HG03442 (cell line): ENCODE data around the gene LRIG2.
"Not testable (repeated sequence)": the region's sequence is repeated elsewhere in the genome, so short reads cannot be mapped to it uniquely, and the experiment has no call there.

Source experiments
- ATAC-seq: cut with Tn5 transposase; IDR thresholded peaks from one replicate; pipeline ENCODE4 v1.9.1; 2021; ENCODE audit warnings: mild to moderate bottlenecking, moderate library complexity; ENCODE audit not compliant: unreplicated experiment

Gene LRIG2

GRCh38 chr1:113124366-113124765 is 51.4 kb downstream of the LRIG2 start:
- no peak for ATAC-seq

GRCh38 chr1:113125517-113125916 is 52.5 kb downstream of the LRIG2 start:
- ATAC-seq: no peak

- ATAC-seq: no peak
Observed at GRCh38 chr1:113126207-113126606, 53.2 kb downstream of the LRIG2 start.

GRCh38 chr1:113128116-113128515 is 55.1 kb downstream of the LRIG2 start:
- no peak for ATAC-seq

GRCh38 chr1:113129529-113130185 is 56.7 kb downstream of the LRIG2 start:
- ATAC-seq: no peak

- ATAC-seq: no peak
Observed at GRCh38 chr1:113133038-113133437, 60.0 kb downstream of the LRIG2 start.

- no peak for ATAC-seq
Observed at GRCh38 chr1:113133759-113134158, 60.8 kb downstream of the LRIG2 start.

- ATAC-seq: no peak
Observed at GRCh38 chr1:113135460-113135859, 62.5 kb downstream of the LRIG2 start.

GRCh38 chr1:113136476-113136875 is 63.5 kb downstream of the LRIG2 start:
- ATAC-seq: no peak

GRCh38 chr1:113137563-113137962 is 64.6 kb downstream of the LRIG2 start:
- ATAC-seq: no peak

- ATAC-seq: no peak
Observed at GRCh38 chr1:113138778-113139177, 65.8 kb downstream of the LRIG2 start.

GRCh38 chr1:113140176-113140575 is 67.2 kb downstream of the LRIG2 start:
- no peak for ATAC-seq

GRCh38 chr1:113140588-113141446 is 67.8 kb downstream of the LRIG2 start:
- ATAC-seq: peak; percentile 74

- ATAC-seq: no peak
Observed at GRCh38 chr1:113141650-113142473, 68.9 kb downstream of the LRIG2 start.

- no peak for ATAC-seq
Observed at GRCh38 chr1:113142791-113143190, 69.8 kb downstream of the LRIG2 start.

- ATAC-seq: no peak
Observed at GRCh38 chr1:113146242-113147072, 73.5 kb downstream of the LRIG2 start.

- no peak for ATAC-seq
Observed at GRCh38 chr1:113147073-113147625, 74.2 kb downstream of the LRIG2 start.

- ATAC-seq: no peak
Observed at GRCh38 chr1:113147826-113148225, 74.8 kb downstream of the LRIG2 start.

- ATAC-seq: not testable (repeated sequence)
Observed at GRCh38 chr1:113150494-113150893, 77.5 kb downstream of the LRIG2 start.

- no peak for ATAC-seq
Observed at GRCh38 chr1:113153116-113153803, 80.3 kb downstream of the LRIG2 start.
